Heart right ventricle (tissue), 16 donors: Measurements from ENCODE around the gene SLC25A53. TPM values are rescaled to one million over a fixed set of nuclear protein-coding genes. Genes with fewer than 3 reads are reported as not detected.
"Not testable (repeated sequence)": the region's sequence is repeated elsewhere in the genome, so short reads cannot be mapped to it uniquely, and the experiment has no call there.

Experiments used
- ATAC-seq, 8 donors: fragments of 200-7000 bp; cut with Tn5 transposase; one replicate each; pipeline ENCODE4 v1.9.1; 2020; ENCODE audit warnings: mild to moderate bottlenecking in 8 of 8, moderate library complexity in 8 of 8, moderate number of reproducible peaks in 1 of 8
- DNase-seq, 2 donors: peaks; one replicate each; pipeline ENCODE4 v3.0.0-alpha.2; 2020
- H3K27ac ChIP-seq, 10 donors: fragments of 200-600 bp; sonication (generic) in 2 of 10; one replicate each; pipeline versions ENCODE4 v1.5.0 to v1.8.0; 2020 to 2022; ENCODE audit warnings: mild to moderate bottlenecking in 3 of 10
- H3K27me3 ChIP-seq, 7 donors: fragments of 200-600 bp; one replicate each; pipeline ENCODE4 v1.8.0; 2021 to 2022; ENCODE audit warnings: mild to moderate bottlenecking in 2 of 7
- H3K36me3 ChIP-seq, 9 donors: fragments of 200-600 bp; sonication (generic) in 1 of 9; one replicate each; pipeline versions ENCODE4 v1.5.0 to v1.8.0; 2020 to 2022; ENCODE audit warnings: mild to moderate bottlenecking in 2 of 9
- H3K4me1 ChIP-seq, 9 donors: fragments of 200-600 bp; sonication (generic) in 1 of 9; one replicate each; pipeline versions ENCODE4 v1.5.0 to v1.8.0; 2020 to 2022; ENCODE audit warnings: mild to moderate bottlenecking in 4 of 9
- H3K4me3 ChIP-seq, 10 donors: fragments of 200-600 bp; sonication (generic) in 2 of 10; one replicate each; pipeline versions ENCODE4 v1.5.0 to v1.8.0; 2020 to 2022; ENCODE audit warnings: mild to moderate bottlenecking in 7 of 10, moderate library complexity in 2 of 10
- H3K9me3 ChIP-seq, 11 donors: fragments of 200-600 bp in 10 of 11; sonication (generic) in 2 of 11; one replicate each; pipeline versions ENCODE4 v1.5.0 to v1.8.0; 2013 to 2022; ENCODE audit warnings: mild to moderate bottlenecking in 2 of 11, control low read depth in 1 of 11, moderate library complexity in 1 of 11
- CTCF ChIP-seq, 9 donors: fragments of 200-600 bp; sonication (generic) in 2 of 9; IDR thresholded peaks; one replicate each; pipeline versions ENCODE4 v1.5.0 to v1.8.0; 2021 to 2022; ENCODE audit warnings: antibody characterized with exemption in 9 of 9, mild to moderate bottlenecking in 5 of 9, moderate library complexity in 1 of 9
- WGBS, 2 donors: extraction: QIAGEN DNeasy Blood & Tissue Kit; methylation state at CpG; one replicate each; pipeline ENCODE4 v1.1.7; 2013; ENCODE audit warnings: inconsistent platforms in 1 of 2; 5-methylcytosine and 5-hydroxymethylcytosine counted together
- intact Hi-C, 10 donors: fragments of 100-400 bp; cut with DNase I; formaldehyde crosslinking; loops; one replicate each; pipeline versions ENCODE4 v1.11.1 to v1.14.2; 2022
- polyA plus RNA-seq, 2 donors: library from polyadenylated mRNA; stranded (reverse); fragments of 200-250 nt; gene quantifications; one replicate each; pipeline ENCODE4 v1.2.3, GENCODE V29; 2013
- total RNA-seq, 10 donors: library from RNA; stranded (reverse); fragmentation: NEBNext Ultra II Directional in 3 of 10; extraction: Animal tissue kit (Norgen Biotek cat#: 25700) in 3 of 10; gene quantifications; one replicate each; pipeline versions ENCODE4 v1.2.1 to v1.2.4, GENCODE V29; 2021 to 2023
- donor health status: Arrhythmogenic right ventricular cardiomyopathy.
- donor health status: ischemic (EF 13 %, LVEDD 7.1; RV severe dilation, severe dysfunction).
- donor health status: healthy with polysubstance abuse.
- donor health status: DM: no; HTN: yes; CAD: no.
- donor health status: DM: no; HTN: no; CAD: no.
- donor health status: ischemic (EF 25% LVEDD 6.9; RV normal size, moderate dysfunction).
- donor health status: ischemic (EF 25% LVEDD 5.7; RV mildly dilated, moderate dysfunction).
- donor health status: healthy.
- donor health status: DM: yes; HTN: yes; CAD: no.
- donor health status: Ischemic cardiomyopathy.
- donor health status: ischemic (EF 35%, LVEDD 5.7; RV mildly dilated, moderate dysfunction).
- donor health status: nonischemic (EF 11% LVEDD 7.7; RV severe dilation, severe dysfunction).
- donor health status: DM: yes; HTN: yes; CAD: no.
- donor health status: PGD.
- donor health status: ischemic (EF 29% LVEDD 5.4; RV normal size, mild dysfunction).
- donor health status: nonischemic (EF 23%, LVEDD 6.1; RV moderate dilation, normal function).

Gene SLC25A53
- total and polyA plus RNA-seq, 12 donors: 4.2 to 15.6 (median 11.2) TPM

- no peak for TF ChIP-seq CTCF (IDR thresholded peaks at IDR 0.05)
- WGBS, 2 donors: 82 to 94% methylated on average over 1 of the region's 1 CpG
These were observed 38.0 kb downstream of the SLC25A53 start for GRCh38 chrX:104118765-104119164.

GRCh38 chrX:104117759-104118158 lies 39.0 kb downstream of the SLC25A53 start:
- Histone ChIP-seq H3K27ac (no peak overlapping the region), H3K4me3 (no peak overlapping the region), H3K4me1 (peaks cover 0 to 15% (median 0%) of the 10 kb centered on the region in 9 donors), H3K36me3 (no peaks in the 10 kb centered on the region), H3K27me3 (peaks cover 0 to 22% (median 0%) of the 10 kb centered on the region in 7 donors), H3K9me3 (no peaks in the 10 kb centered on the region)
- DNase-seq (no peak), ATAC-seq (no peak)
- intact Hi-C loops: no loop called here
- no peak for TF ChIP-seq CTCF (IDR thresholded peaks at IDR 0.05)

More at GRCh38 chrX:104118765-104119164, 38.0 kb downstream of the SLC25A53 start:
- H3K27ac ChIP-seq: no peak overlapping the region
- peaks cover 0 to 10% (median 0%) of the 10 kb centered on the region in 9 donors for H3K4me1 ChIP-seq
- no peaks in the 10 kb centered on the region for H3K9me3 ChIP-seq
- DNase-seq (no peak), ATAC-seq (no peak)
- no peaks in the 10 kb centered on the region for H3K36me3 ChIP-seq
- peaks cover 0 to 13% (median 0%) of the 10 kb centered on the region in 7 donors for H3K27me3 ChIP-seq
- H3K4me3 ChIP-seq: no peak overlapping the region
- intact Hi-C loops: no loop called here

- WGBS, 2 donors: 7 to 10% methylated on average over 20 to 24 of the region's 24 CpGs
- ATAC-seq (peak in 7 of 8 donors; percentile 57 to 91 (median 81)), DNase-seq (peak; percentile 24 to 26)
- Histone ChIP-seq H3K36me3 (no peaks in the 10 kb centered on the region), H3K4me1 (peaks cover 0 to 20% (median 4%) of the 10 kb centered on the region in 9 donors), H3K9me3 (no peaks in the 10 kb centered on the region), H3K27me3 (peaks cover 0 to 38% (median 0%) of the 10 kb centered on the region in 7 donors), H3K4me3 (peak overlapping the region in 9 of 10 donors; percentile 40 to 76 (median 65)), H3K27ac (peak overlapping the region in 1 of 10 donors; percentile 80)
- peak; percentile 13 to 63 (median 43) for TF ChIP-seq CTCF (IDR thresholded peaks at IDR 0.05)
- intact Hi-C loops: no loop called here
These were observed 43.4 kb downstream of the SLC25A53 start for GRCh38 chrX:104113222-104113965.

- Histone ChIP-seq H3K36me3 (no peaks in the 10 kb centered on the region), H3K9me3 (no peaks in the 10 kb centered on the region), H3K4me1 (peaks cover 0 to 20% (median 4%) of the 10 kb centered on the region in 9 donors), H3K4me3 (peak within 1 kb of the TSS; percentile 28 to 76 (median 64)), H3K27ac (peak within 1 kb of the TSS in 9 of 10 donors; percentile 47 to 80 (median 70)), H3K27me3 (peaks cover 0 to 36% (median 0%) of the 10 kb centered on the region in 7 donors)
- no peak for TF ChIP-seq CTCF (IDR thresholded peaks at IDR 0.05)
- intact Hi-C loops: no loop called here
- WGBS, 2 donors: 0% methylated on average over 32 to 67 of the region's 67 CpGs
- peak; percentile 84 to 90 (median 88) for ATAC-seq
- peak; percentile 32 to 59 for DNase-seq
These were observed 44.4 kb downstream of the SLC25A53 start, which contains the start of gene ZCCHC18 for GRCh38 chrX:104112326-104112951. TSS of gene ZCCHC18 (plus strand) at chrX:104112523. CDS start at chrX:104114112, 1,589 bp downstream.

GRCh38 chrX:104110491-104111240 lies 46.1 kb downstream of the SLC25A53 start:
- DNase-seq, H3K27ac ChIP-seq, H3K36me3 ChIP-seq, H3K9me3 ChIP-seq, ATAC-seq, intact Hi-C loops, H3K4me3 ChIP-seq: not testable (repeated sequence)
- Histone ChIP-seq H3K27me3 (peaks cover 0 to 33% (median 0%) of the 10 kb centered on the region in 7 donors), H3K4me1 (peaks cover 0 to 20% (median 4%) of the 10 kb centered on the region in 9 donors)
- 73 to 75% methylated on average over 5 to 6 of the region's 6 CpGs for WGBS, 2 donors
